HG03442 (cell line): ENCODE measurements around the gene TSC1.

Source experiments
- ATAC-seq: cut with Tn5 transposase; IDR thresholded peaks from one replicate; pipeline ENCODE4 v1.9.1; 2021; ENCODE audit warnings: mild to moderate bottlenecking, moderate library complexity; ENCODE audit not compliant: unreplicated experiment

The TSC1 gene

DNA sequence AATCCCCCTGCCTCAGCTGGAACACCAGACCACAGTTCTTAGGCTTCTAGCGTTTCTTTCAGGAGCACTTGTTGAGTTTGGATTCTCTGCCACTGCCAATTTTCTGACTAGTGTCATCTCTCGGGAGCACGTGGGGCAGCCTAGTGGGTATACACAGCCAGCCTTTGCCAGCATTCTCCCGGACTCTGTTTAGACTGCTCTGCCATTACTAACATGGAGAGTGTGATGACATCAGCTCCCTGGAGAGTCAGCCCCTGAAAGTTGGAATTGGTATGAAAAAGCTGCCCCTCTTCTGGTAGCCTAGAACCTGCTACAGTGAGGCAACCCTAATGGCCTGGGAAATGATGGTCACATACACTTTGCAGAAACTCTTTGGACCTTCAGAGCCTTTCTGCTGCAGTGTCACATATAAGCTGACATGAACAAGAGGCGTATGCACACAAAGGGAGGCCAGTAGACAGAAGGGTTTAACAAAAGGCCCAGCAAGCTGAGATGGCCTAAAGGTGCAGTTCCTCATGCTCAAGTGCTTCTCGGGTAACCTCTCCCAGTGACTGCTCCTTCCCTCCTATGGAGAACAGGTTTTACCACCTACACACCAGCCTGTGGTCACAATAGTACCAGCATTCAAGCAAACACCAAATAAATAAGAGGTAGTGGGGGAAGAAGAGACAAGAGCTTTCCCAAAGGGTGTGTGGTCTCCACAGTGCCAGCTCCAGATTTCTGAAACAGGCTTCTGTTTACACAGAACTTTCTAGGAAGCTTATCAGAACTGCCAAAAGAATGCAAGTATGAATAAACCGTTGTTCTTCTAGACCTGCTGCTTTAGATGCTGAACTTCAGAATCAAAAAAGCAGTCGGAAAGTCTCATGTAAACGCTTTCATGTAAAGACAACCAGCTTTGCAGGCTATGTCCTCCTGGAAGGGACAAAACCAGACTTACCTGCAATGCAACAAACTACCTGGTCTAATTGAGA is 49.3 kb downstream of the TSC1 start:
- no peak for ATAC-seq

DNA sequence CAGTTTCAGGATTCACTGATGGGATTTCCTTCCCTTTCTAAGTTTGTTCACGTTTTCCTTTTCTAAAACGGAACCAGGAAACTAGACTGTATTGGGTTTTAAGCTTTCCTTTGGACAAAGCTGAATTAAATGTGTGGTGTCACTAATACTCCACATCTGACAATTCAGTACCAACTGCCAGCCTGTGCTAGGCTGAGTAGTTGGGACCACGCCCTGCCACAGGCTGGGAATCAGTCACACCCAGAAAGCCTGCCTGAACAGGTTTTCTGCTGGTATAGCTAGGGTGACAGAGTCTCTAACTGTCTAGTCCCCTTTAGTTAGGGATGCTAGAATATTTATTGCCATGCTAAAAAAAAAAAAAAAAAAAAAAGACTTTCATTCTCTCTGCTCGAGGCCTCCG is 50.1 kb downstream of the TSC1 start:
- no peak for ATAC-seq

DNA sequence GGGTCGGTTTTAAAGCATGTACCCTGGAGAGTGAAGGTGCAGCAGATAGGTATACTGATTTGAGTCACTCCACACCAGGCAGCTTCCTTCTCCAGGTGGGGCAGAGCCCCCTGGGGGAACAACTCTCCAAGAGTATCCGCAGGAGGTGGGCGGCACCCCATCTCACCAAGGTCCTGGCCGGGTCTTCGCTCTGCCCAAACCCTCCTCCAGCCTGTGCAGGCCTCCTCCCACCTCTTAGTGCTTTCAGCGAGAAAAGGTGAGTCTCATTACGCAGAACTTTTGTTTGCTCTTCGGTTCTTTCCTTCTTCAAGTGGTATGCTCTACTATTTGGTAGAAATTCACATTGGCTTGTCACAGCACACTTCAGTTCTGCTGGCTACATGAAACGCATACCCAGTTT is 52.0 kb downstream of the TSC1 start:
- no peak for ATAC-seq

GRCh38 chr9:132888151-132888550 is 56.3 kb downstream of the TSC1 start:
- ATAC-seq, result no peak

- ATAC-seq, result no peak
Measured at GRCh38 chr9:132887181-132888120, 57.0 kb downstream of the TSC1 start.

GRCh38 chr9:132886334-132886725 is 58.1 kb downstream of the TSC1 start:
- ATAC-seq, result no peak

DNA sequence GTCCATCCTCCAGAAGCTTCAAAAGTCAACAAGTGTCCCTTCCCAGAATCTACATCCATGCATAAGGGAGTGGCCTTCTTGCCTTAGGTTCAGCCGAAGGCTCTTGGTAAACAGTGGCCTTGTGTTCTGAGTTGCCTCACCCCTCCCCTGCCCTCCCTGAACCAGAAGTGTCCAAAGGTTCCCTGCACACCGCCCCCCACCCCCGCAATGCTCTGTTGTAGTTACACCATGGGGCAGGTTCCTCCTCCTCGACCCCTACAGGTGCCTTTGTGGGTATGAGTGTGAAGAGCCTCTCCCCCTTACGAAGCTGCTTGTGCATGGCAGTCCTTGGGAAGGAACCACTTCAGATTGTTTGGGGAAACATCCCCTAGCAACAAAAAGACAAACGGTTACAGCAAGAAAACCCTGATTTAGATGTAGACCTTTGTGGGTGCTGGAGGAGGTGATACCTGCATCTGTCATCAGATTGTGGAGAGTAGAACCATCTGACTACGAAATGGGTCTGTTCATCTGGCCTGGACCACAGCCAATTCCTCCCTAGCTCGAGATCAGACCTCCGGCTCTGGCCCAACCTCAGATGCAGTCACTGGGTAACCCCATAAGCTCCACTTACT is 58.6 kb downstream of the TSC1 start:
- no peak for ATAC-seq

DNA sequence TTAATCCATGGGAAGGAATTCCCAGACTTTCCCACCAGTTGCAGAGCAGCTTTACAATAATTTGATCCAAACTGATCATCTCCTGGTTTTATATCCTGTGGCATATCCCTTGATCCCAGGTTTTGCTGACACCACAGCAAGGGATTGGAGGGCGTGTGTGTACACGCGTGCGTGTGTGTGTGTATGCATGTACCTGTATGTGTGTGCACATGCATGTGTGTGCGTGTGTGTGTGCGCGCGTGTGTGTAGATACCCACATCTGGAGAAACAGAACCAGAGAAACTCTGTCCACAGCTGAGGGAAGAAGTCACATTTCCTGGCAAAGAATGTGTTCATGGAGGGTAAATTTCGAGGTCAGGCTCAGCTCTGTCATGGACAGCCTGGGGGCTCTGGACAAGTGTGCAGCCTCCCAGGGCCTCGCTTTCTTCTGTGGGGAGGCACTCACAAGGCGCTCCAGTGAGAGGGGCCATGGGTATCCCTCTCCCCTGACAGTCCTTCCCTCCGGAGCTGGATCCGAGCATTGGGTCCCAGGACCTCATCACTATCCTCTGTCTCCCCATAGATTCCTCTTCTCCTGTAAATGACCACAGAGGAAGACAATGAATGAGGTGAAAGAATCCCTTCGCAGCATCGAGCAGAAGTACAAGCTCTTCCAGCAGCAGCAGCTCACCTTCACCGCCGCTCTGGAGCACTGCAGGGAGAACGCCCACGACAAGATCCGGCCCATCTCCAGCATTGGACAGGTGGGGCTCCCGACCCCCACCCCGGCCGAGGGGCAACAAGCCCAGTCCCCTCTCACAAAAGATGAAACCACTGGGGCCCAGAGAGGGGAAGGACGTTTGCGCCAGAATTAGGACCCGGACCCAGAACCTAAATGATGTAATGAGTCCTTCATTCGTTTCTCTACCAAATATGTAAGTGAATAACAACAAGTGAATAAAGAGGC is 60.8 kb downstream of the TSC1 start:
- no peak for ATAC-seq

DNA sequence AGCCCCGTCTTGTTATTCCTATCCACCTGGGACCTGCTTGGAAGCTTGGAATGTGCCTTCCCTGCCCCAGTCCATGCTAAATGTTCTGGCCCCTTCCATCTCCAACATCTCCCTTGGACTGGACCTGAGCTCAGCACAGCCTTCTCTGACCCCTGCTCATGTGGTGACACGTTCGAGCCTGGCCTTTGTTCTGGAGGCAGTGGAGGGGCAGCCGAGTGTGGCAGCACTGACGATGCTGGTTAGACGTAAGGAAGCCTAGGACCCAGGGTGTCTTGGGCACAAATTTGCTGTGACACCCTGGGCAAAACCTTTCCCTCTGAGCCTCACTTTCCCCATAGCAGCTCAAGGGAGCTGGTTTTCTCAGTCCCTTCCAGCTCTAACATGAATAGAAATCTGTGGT is 61.8 kb downstream of the TSC1 start:
- ATAC-seq, result no peak

DNA sequence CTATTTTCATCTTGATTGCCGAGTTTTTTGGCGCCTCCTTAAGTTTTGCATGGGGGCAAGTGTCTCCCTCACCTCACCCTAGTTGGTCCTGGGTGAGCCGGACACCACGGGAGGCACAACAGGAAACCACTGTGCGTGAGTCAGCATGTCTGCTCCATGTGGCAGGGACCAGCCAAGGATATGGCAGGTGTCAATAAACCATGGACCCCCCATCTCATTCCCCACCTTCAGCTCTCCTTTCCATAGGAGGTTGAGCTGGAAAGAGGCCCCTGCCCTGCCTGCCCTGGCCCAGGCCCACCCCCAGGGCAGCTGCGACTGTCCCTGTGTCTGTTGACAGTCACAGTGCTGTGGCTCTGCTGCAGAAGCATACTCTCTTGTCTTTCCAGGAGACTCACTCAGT is 62.6 kb downstream of the TSC1 start:
- ATAC-seq, result no peak

- no peak for ATAC-seq
Measured at GRCh38 chr9:132880324-132880661, 64.1 kb downstream of the TSC1 start.

GRCh38 chr9:132879457-132880323 is 64.7 kb downstream of the TSC1 start:
- no peak for ATAC-seq

- no peak for ATAC-seq
Measured at GRCh38 chr9:132878695-132879456, 65.5 kb downstream of the TSC1 start, which contains the start of gene SPACA9. TSS of gene SPACA9 (plus strand) at chr9:132878898. CDS start at chr9:132883948, 5,050 bp downstream.

DNA sequence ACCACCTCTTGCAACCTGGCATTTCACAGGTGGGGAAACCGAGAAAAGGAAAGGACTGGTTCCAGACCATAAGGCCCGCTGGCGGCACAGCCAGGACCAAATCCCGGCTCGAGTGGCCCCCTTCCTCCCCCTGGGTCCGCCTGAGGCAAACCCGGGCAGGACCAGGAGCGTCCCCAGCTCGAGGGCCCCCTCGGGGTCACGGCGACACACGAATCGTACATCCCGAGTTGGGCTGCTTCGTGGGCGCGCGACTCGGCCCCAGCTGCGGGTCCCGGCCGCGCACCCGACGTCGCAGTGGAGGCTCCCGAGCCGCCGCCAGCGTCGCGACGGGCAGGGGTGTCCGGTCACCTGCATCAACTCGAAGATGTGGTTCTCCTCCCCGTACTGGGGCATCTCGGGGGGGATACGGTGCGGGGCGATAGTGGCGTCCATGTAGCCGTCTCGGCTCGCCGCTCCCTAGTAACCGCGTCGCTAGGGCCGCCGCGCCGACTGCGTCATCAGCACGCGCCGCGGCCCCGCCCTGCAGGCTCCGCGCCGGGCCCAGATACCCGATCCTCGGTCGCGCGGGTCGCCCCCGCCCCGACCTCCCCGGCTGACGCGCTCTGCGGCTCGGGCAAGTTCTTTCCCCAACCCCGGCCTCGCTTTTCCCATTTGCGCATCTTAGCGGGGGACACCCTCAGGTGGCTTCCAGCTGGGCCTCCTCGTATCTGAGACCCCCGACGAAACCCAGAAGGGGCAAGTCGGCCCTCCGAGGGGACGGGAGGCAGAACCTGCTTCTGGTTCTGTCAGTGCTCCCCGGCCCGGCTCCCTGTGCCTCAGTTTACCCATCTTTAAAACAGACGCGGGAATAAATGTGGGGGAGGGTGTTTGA is 66.4 kb downstream of the TSC1 start, which contains the start of gene AK8:
TSS of gene AK8 (minus strand) at position 461 of the 871 bp plus-strand sequence. CDS start at position 432, 29 bp downstream.
- no peak for ATAC-seq

GRCh38 chr9:132877458-132877823 is 67.0 kb downstream of the TSC1 start:
- no peak for ATAC-seq

- ATAC-seq, result no peak
Measured at GRCh38 chr9:132876849-132877248, 67.6 kb downstream of the TSC1 start.

- ATAC-seq, result no peak
Measured at GRCh38 chr9:132875159-132875558, 69.3 kb downstream of the TSC1 start.
